Natural killer cell (primary cell): ENCODE results near the gene TXNRD3. TPM values are rescaled to one million over a fixed set of nuclear protein-coding genes. Genes with fewer than 3 reads are reported as not detected.

Experiments
- ATAC-seq, 3 donors: fragments of 150-1000 bp in 2 of 3; fragments of 200-7000 bp in 1 of 3; cut with Tn5 transposase; 1 replicate in 1 of 3; 2 replicates in 2 of 3; pipeline ENCODE4 v1.10.0; 2021; ENCODE audit warnings: mild to moderate bottlenecking in 2 of 3, moderate library complexity in 2 of 3
- DNase-seq, 2 donors: peaks; one replicate each; pipeline versions ENCODE4 v3.0.0 to v3.0.0-alpha.2; 2013 to 2021; ENCODE audit warnings: mixed read lengths in 1 of 2
- H3K27ac ChIP-seq: one replicate; pipeline ENCODE4 v1.5.1; 2013; ENCODE audit warnings: mild to moderate bottlenecking, low read length
- H3K27me3 ChIP-seq: one replicate; pipeline ENCODE4 v1.6.1; 2013; ENCODE audit warnings: low read length; ENCODE audit not compliant: control insufficient read depth, insufficient read depth
- H3K36me3 ChIP-seq: one replicate; pipeline ENCODE4 v1.6.1; 2013; ENCODE audit warnings: low read length; ENCODE audit not compliant: control insufficient read depth, insufficient read depth
- H3K4me1 ChIP-seq: one replicate; pipeline ENCODE4 v1.6.1; 2013; ENCODE audit warnings: low read length; ENCODE audit not compliant: control insufficient read depth, insufficient read depth
- H3K4me3 ChIP-seq: one replicate; pipeline ENCODE4 v1.5.1; 2013; ENCODE audit warnings: low read length
- H3K9me3 ChIP-seq: one replicate; pipeline ENCODE4 v1.6.1; 2013; ENCODE audit warnings: low read length; ENCODE audit not compliant: control insufficient read depth, insufficient read depth
- H3K27ac Mint-ChIP-seq, 2 donors: one replicate each; pipeline ENCODE4 v1.8.0; 2022; ENCODE audit warnings: mild to moderate bottlenecking in 2 of 2, mixed read lengths in 2 of 2, moderate library complexity in 1 of 2
- H3K27me3 Mint-ChIP-seq, 2 donors: one replicate each; pipeline ENCODE4 v1.8.0; 2022; ENCODE audit warnings: low read depth in 2 of 2, mixed read lengths in 2 of 2
- H3K36me3 Mint-ChIP-seq: one replicate; pipeline ENCODE4 v1.8.0; 2022; ENCODE audit warnings: mixed read lengths
- H3K4me1 Mint-ChIP-seq, 2 donors: one replicate each; pipeline ENCODE4 v1.8.0; 2022; ENCODE audit warnings: mixed read lengths in 2 of 2
- H3K4me3 Mint-ChIP-seq: one replicate; pipeline ENCODE4 v1.8.0; 2022; ENCODE audit warnings: mild to moderate bottlenecking, moderate library complexity, mixed read lengths
- H3K9me3 Mint-ChIP-seq, 2 donors: one replicate each; pipeline ENCODE4 v1.8.0; 2022; ENCODE audit warnings: mixed read lengths in 2 of 2
- CTCF ChIP-seq: fragments of 200-600 bp; IDR thresholded peaks from one replicate; pipeline ENCODE4 v1.8.0; 2022; ENCODE audit warnings: antibody characterized with exemption
- whole genome bisulfite sequencing: methylation state at CpG from one replicate; pipeline ENCODE4 v1.1.7; 2013; ENCODE audit warnings: missing lambda C conversion rate; ENCODE audit not compliant: insufficient coverage; 5-methylcytosine and 5-hydroxymethylcytosine counted together
- intact Hi-C: fragments of 100-400 bp; cut with micrococcal nuclease; formaldehyde crosslinking; loops from one replicate; pipeline ENCODE4 v1.14.2; 2022
- total RNA-seq, 4 donors: library from RNA; stranded (reverse); fragments of 120-200 nt in 1 of 4; gene quantifications; one replicate each; pipeline versions ENCODE4 v1.2.3 to v1.2.4, GENCODE V29; 2013 to 2022

The TXNRD3 gene
- total RNA-seq, 3 donors from 2014 or later (not counting 1 experiment from before 2014, with no cell fraction given): 0.77 to 1.1 (median 0.80) TPM

- H3K4me3 ChIP-seq: no peak overlapping the region
- H3K36me3 ChIP-seq: no peaks in the 10 kb centered on the region
- H3K27me3 Mint-ChIP-seq: peaks cover 4 to 6% of the 10 kb centered on the region in 2 donors
- H3K27ac ChIP-seq: no peak overlapping the region
- H3K9me3 Mint-ChIP-seq: peaks cover 0 to 5% of the 10 kb centered on the region in 2 donors
- no peak for TF ChIP-seq CTCF
- no peaks in the 10 kb centered on the region for H3K27me3 ChIP-seq
- peaks cover 10% of the 10 kb centered on the region for H3K36me3 Mint-ChIP-seq
- DNase-seq (no peak), ATAC-seq (no peak)
- intact Hi-C loops: no loop called here
- no peak overlapping the region for H3K4me3 Mint-ChIP-seq
- peaks cover 8% of the 10 kb centered on the region for H3K9me3 ChIP-seq
- peaks cover 8% of the 10 kb centered on the region for H3K4me1 ChIP-seq
- no peak overlapping the region for H3K27ac Mint-ChIP-seq
- 91% methylated on average over 15 of the region's 15 CpGs for WGBS
- peaks cover 16 to 17% of the 10 kb centered on the region in 2 donors for H3K4me1 Mint-ChIP-seq
Observed at GRCh38 chr3:126667631-126668449, 12.9 kb upstream of the TXNRD3 start.

GRCh38 chr3:126666658-126667528, 12.0 kb upstream of the TXNRD3 start:
- Mint-ChIP-seq H3K4me1 (peaks cover 16 to 17% of the 10 kb centered on the region in 2 donors), H3K36me3 (peaks cover 10% of the 10 kb centered on the region), H3K27me3 (peaks cover 6 to 7% of the 10 kb centered on the region in 2 donors), H3K4me3 (no peak overlapping the region), H3K9me3 (peaks cover 0 to 5% of the 10 kb centered on the region in 2 donors), H3K27ac (no peak overlapping the region)
- ATAC-seq (no peak), DNase-seq (no peak)
- no peak for TF ChIP-seq CTCF
- 89% methylated on average over 15 of the region's 15 CpGs for WGBS
- no peak overlapping the region for H3K27ac ChIP-seq
- no peaks in the 10 kb centered on the region for H3K36me3 ChIP-seq
- no peaks in the 10 kb centered on the region for H3K27me3 ChIP-seq
- H3K4me1 ChIP-seq: peaks cover 8% of the 10 kb centered on the region
- peaks cover 5% of the 10 kb centered on the region for H3K9me3 ChIP-seq
- intact Hi-C loops: no loop called here
- no peak overlapping the region for H3K4me3 ChIP-seq

DNA sequence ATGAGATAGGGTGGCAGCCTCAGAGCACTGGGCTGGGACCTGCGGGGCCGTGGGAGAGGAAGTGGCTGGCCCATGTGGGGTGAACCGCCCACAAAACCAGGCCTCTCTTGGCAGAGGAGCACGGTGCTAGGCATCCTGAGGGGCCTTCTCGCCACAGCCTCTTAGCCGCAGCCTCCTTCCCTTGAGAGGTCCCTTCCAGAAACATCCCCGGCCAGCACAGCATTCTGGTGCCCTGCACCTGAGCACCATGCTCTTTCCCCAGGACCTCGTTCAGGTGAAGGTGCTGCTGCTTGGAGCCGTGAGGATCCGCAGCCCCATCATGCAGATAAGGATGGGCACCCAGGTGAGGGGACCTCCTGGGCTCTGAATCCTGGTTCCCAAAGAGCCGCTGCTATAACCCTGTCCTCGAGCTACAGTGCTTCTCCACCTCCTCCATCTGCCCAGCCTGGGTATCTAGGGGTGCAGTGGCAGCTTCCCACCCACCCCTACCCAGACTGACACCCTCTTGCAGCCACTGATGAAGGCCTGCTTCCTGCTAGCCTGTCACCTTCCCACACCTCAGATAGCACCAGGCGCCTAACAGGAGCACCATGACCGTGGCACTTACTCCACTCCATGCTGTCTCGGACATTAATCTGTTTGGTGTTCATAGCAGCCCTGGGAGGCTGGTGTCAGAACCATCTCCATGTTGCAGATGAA, 11.2 kb upstream of the TXNRD3 start:
- 53% methylated on average over 15 of the region's 15 CpGs for WGBS
- Mint-ChIP-seq H3K27ac (no peak overlapping the region), H3K4me1 (peaks cover 16 to 17% of the 10 kb centered on the region in 2 donors), H3K36me3 (peaks cover 5% of the 10 kb centered on the region), H3K27me3 (peaks cover 6 to 7% of the 10 kb centered on the region in 2 donors), H3K9me3 (peaks cover 0 to 3% of the 10 kb centered on the region in 2 donors), H3K4me3 (no peak overlapping the region)
- no peaks in the 10 kb centered on the region for H3K36me3 ChIP-seq
- DNase-seq (no peak), ATAC-seq (peak in 1 of 3 donors; percentile 37)
- H3K4me1 ChIP-seq: peaks cover 8% of the 10 kb centered on the region
- no peak overlapping the region for H3K4me3 ChIP-seq
- no peaks in the 10 kb centered on the region for H3K27me3 ChIP-seq
- intact Hi-C loops: no loop called here
- H3K27ac ChIP-seq: no peak overlapping the region
- H3K9me3 ChIP-seq: no peaks in the 10 kb centered on the region
- no peak for TF ChIP-seq CTCF
